ENCODE results near the gene TOMT. TPM values are rescaled to one million over a fixed set of nuclear protein-coding genes. Genes with fewer than 3 reads are reported as not detected.
A peak's percentile ranks its signal among the peaks of the same experiment; 100 is the strongest.

Gene TOMT
- total RNA-seq, 2 donors from 2014 or later, result not detected

DNA sequence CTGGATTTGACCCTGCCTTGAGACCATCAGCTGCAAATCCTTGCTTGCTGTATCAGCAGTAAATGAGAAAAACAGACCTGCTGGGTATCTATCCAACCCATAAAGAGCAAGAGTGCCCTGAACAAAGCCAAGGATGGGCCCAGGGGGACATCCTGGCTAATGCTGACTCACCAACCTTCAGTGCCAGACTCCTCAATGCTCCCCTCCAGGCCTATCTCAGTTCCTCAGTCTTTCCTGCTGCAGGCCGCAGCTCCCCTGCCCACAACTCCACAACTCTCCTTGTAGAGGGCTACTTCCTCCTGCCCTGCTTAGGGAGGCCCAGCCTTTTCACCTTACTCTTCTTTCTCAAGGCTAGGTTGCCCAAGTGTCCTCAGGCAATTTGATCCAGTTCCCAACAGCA, 5.3 kb upstream of the TOMT start:
- no peak overlapping the region for H3K27ac ChIP-seq
- peaks cover 10% of the 10 kb centered on the region for H3K4me1 ChIP-seq
- no peak overlapping the region for H3K4me3 ChIP-seq
- no peaks in the 10 kb centered on the region for H3K9me3 ChIP-seq
- intact Hi-C loops (cut with DNase I), result no loop called here
- DNase-seq, result no peak
- TF ChIP-seq, protein P1, sequence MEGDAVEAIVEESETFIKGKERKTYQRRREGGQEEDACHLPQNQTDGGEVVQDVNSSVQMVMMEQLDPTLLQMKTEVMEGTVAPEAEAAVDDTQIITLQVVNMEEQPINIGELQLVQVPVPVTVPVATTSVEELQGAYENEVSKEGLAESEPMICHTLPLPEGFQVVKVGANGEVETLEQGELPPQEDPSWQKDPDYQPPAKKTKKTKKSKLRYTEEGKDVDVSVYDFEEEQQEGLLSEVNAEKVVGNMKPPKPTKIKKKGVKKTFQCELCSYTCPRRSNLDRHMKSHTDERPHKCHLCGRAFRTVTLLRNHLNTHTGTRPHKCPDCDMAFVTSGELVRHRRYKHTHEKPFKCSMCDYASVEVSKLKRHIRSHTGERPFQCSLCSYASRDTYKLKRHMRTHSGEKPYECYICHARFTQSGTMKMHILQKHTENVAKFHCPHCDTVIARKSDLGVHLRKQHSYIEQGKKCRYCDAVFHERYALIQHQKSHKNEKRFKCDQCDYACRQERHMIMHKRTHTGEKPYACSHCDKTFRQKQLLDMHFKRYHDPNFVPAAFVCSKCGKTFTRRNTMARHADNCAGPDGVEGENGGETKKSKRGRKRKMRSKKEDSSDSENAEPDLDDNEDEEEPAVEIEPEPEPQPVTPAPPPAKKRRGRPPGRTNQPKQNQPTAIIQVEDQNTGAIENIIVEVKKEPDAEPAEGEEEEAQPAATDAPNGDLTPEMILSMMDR (IDR thresholded peaks at IDR 0.05), result no peak
- no peak overlapping the region for H3K9ac ChIP-seq (ENCODE audit: low read depth in 2 of 2, low read length in 2 of 2)
- no peaks in the 10 kb centered on the region for H3K27me3 ChIP-seq
- H3K36me3 ChIP-seq, result peaks cover 19% of the 10 kb centered on the region

DNA sequence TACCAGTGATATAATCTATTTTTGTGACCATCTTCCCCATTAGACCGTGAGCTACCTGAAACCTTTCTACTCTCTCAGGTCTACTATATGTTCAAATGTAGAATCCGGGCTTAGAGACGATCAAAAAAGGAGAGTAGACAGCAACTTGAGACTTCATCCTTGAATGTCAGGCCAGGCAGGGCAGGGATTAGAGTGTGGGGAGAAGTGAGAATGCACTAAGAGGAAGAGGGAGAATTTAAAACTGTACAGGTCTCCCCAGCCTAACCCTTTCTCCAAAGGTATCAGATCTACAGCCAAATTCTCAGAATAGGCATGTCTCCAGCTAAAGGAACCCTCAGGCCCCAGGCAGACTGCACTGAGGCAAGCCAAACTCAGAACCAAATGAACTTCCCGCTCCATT, 3.6 kb upstream of the TOMT start:
- Histone ChIP-seq H3K27ac (peak overlapping the region; percentile 94), H3K4me1 (peaks cover 10% of the 10 kb centered on the region), H3K36me3 (peaks cover 19% of the 10 kb centered on the region), H3K9me3 (no peaks in the 10 kb centered on the region), H3K9ac (ENCODE audit: low read depth in 2 of 2, low read length in 2 of 2) (peak overlapping the region; percentile 78 to 84), H3K4me3 (peak overlapping the region; percentile 80), H3K27me3 (no peaks in the 10 kb centered on the region)
- TF ChIP-seq, protein P1 (IDR thresholded peaks at IDR 0.05), result no peak
- intact Hi-C loops (cut with DNase I), result no loop called here
- no peak for DNase-seq

DNA sequence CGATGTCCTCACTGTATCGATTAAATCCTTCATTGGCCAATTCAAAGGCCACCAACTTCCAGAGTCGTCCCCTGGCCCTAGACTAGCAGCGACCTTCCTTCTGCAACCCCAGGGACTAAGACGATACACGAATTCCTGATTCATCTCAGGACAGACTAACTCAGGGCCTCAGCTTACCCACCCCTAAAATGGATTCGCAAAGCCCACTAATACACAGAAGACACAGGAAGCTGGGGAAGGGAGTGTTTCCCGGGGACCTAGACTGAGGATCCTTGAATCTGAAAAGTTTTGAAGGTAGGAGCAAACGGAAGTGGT, 3.1 kb upstream of the TOMT start:
- intact Hi-C loops (cut with DNase I), result no loop called here
- Histone ChIP-seq H3K9me3 (no peaks in the 10 kb centered on the region), H3K4me3 (peak overlapping the region; percentile 80), H3K27ac (peak overlapping the region; percentile 94), H3K9ac (ENCODE audit: low read depth in 2 of 2, low read length in 2 of 2) (peak overlapping the region; percentile 78 to 84), H3K36me3 (peaks cover 15% of the 10 kb centered on the region), H3K27me3 (no peaks in the 10 kb centered on the region), H3K4me1 (peaks cover 10% of the 10 kb centered on the region)
- TF ChIP-seq, protein P1 (IDR thresholded peaks at IDR 0.05), result no peak
- DNase-seq, result no peak

DNA sequence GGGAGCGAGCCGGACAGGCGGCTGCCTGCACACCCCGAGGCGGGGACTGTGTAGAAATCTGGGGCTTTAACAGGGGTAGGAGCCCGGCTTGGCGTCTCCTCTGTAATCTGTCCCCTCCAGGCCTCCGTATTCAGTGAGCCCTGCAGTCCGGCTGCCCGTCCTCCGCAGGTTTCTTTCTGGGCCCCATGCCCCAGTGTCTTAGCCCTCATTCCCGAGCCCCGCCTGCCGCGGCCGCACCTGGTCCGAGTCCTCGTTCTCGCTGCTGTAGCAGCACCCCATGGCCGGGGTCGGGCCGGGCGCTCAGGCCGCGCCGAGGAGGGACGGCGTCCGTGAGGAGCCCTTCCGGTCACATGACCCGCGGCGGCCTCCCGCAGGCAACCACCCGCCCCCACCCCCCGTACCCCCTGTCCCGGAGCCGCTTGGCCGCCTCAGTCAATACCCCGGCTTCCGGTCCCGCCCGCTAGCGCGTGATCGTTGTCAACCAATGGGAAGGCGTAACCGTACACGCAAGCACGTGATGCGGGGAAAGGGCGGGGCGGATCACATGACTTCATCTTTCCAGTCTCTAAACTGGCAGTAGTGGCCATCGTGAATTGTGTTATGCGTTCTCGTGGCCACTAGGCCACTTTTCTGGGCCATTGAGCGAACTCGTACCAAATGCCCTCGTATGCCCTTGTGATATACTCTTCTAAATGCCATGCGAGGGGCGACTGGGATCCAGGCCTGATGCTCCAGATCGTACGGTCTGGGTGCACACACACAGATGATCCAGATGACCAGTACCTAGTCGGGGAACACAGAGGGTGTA, 2.6 kb upstream of the TOMT start, which contains the start of gene LAMTOR1:
TSS of gene LAMTOR1 (minus strand) at position 352 of the 808 bp plus-strand sequence. CDS start at position 279, 73 bp downstream.
- Histone ChIP-seq H3K9me3 (no peaks in the 10 kb centered on the region), H3K4me3 (peak within 1 kb of the TSS; percentile 80), H3K4me1 (peaks cover 10% of the 10 kb centered on the region), H3K9ac (ENCODE audit: low read depth in 2 of 2, low read length in 2 of 2) (peak within 1 kb of the TSS; percentile 78 to 84), H3K27me3 (no peaks in the 10 kb centered on the region), H3K36me3 (peaks cover 9% of the 10 kb centered on the region), H3K27ac (peak within 1 kb of the TSS; percentile 94)
- TF ChIP-seq, protein P1 (IDR thresholded peaks at IDR 0.05), result peak; percentile 34
- peak; percentile 100 for DNase-seq
- intact Hi-C loops (cut with DNase I), result no loop called here

DNA sequence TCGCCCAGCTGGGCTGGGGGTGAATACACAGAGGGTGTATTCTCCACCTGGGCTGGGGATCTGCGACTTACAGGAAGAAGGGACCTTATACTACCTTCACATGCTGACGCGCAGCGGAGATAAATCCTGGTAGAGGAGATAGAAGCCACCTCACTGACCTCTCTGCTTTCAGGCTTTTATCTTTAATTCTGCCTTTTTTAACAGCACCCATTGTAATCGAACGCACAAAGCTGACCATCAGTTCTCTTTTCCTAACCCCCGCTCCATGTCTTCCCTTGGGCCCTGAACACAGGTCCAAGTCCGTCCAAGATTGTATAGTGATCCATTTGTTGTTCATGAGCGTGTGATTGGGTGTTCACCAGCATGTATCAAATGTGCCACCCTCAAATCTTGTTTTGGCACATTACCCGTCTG, 2.0 kb upstream of the TOMT start:
- H3K9me3 ChIP-seq, result no peaks in the 10 kb centered on the region
- peak overlapping the region; percentile 94 for H3K27ac ChIP-seq
- H3K4me3 ChIP-seq, result peak overlapping the region; percentile 80
- H3K27me3 ChIP-seq, result no peaks in the 10 kb centered on the region
- H3K4me1 ChIP-seq, result peaks cover 10% of the 10 kb centered on the region
- intact Hi-C loops (cut with DNase I), result no loop called here
- peaks cover 3% of the 10 kb centered on the region for H3K36me3 ChIP-seq
- H3K9ac ChIP-seq (ENCODE audit: low read depth in 2 of 2, low read length in 2 of 2), result peak overlapping the region; percentile 24 to 52
- TF ChIP-seq, protein P1 (IDR thresholded peaks at IDR 0.05), result no peak
- DNase-seq, result no peak
